GM21619 (cell line): ENCODE measurements around the gene LIN7C.

Source experiments
- ATAC-seq: cut with Tn5 transposase; IDR thresholded peaks from one replicate; pipeline ENCODE4 v1.9.1; 2021; ENCODE audit not compliant: unreplicated experiment

LIN7C gene

DNA sequence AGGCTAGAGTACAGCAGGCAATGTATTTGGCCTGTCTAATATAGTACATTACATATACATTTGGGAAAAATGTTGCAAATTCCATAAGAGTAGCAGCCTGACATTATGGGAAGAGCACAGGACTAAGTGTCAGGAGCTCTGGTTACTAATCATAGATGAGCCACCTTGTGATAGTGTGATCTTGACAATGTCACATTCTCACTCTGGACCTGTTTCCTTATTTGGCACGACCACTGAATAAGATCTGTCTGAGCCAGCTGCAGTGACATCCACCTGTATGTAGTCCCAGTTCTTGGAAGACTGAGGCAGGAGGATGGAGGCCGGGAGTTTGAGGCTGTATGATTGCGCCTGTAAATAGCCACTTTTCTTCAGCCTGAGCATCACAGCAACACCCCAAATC, 5.7 kb upstream of the LIN7C start:
- ATAC-seq: no peak

- no peak for ATAC-seq
Measured at GRCh38 chr11:27509908-27510307, 3.3 kb upstream of the LIN7C start.

DNA sequence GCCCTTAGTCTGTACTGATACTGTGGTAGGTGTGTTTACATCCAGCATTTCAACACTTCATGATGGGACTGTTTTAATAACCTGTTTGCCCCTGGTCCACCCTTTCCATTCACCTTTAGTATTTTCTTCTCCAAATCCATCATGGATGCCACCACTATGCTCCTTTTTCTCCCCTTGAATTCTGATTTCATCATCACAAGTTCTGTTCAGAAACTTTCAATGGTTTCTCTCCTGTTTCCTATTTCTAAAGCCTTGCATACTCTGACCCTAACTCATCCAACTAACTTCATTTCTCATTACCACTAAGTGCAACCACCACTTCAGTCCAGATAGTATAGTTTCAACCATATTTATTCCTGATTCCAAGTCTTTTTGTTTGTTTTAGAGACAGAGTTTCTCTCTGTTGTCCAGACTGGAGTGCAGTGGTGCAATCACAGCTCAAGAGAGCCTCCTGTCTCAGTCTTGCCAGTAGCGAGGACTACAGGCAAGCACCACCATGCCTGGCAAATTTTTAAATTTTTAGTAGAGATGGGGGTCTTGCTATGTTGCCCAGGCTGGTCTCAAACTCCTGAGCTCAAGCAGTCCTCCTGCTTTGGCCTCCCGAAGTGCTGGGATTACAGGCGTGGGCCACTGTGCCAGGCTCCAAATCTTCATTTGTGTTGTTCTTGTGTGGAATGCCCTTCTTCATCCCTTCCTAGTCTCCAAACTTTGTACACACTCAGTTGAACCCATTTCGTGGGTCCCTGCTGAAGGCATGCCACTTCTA, 1.2 kb upstream of the LIN7C start:
- no peak for ATAC-seq

DNA sequence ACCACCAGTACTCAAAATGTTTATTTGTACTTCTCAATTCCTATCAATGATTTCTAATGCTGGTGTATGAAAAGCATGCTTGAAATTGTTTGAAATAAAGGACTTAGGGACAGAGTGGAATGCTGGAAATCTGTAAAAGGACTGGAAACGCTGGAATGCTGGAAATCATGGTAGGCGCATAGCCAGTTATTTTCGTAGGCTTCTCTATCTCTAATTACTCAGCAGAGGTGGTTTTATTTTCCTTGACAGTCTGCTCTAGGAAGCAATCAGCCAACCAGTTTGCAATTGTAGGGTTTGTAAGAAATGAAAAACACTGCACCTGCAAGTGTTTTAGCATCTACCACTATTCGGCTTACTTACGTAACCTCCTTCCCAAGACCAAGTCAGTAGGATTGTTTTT, 788 bp downstream of the LIN7C start:
- ATAC-seq: no peak

DNA sequence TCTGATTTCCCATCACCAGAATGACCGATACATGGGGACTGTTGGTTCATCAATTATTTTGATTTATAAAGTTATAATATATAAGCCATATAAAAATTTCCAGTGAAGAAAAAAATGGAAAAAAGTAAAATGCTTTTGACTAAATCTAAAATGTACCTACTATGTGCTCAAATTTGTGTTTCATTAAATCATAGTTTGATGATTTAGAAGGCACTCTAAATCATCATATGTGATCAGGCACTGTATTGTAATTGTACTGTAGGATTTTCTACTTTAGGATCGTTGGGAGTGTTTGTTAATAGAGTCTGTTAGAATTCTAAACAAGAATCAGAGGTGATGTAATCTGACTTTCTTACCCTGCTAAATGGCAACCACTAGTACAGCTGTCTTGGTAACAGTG, 2.4 kb downstream of the LIN7C start:
- no peak for ATAC-seq

- no peak for ATAC-seq
Measured at GRCh38 chr11:27501100-27501499, 5.5 kb downstream of the LIN7C start.

- no peak for ATAC-seq
Measured at GRCh38 chr11:27497911-27498310, 8.7 kb downstream of the LIN7C start.

GRCh38 chr11:27497284-27497866, 9.2 kb downstream of the LIN7C start:
- peak; percentile 62 for ATAC-seq

- ATAC-seq: no peak
Measured at GRCh38 chr11:27496461-27496860, 10.1 kb downstream of the LIN7C start.

- no peak for ATAC-seq
Measured at GRCh38 chr11:27495710-27496300, 10.8 kb downstream of the LIN7C start.

DNA sequence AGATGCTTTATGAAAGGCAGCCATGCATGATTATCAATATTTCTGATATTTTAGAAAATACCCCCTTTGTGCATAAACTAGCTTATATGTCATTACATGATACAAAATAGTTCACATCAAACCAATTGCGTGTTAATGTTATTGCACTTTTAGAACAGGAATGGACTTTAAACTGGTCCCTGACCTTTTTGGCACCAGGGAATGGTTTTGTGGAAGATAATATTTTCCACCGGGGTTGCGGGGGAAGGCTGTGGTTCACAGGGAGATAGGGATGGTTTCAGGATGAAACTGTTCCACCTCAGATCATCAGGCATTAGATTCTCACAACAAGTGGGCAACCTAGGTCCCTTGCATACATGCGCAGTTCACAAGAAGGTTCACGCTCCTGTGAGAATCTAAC, 17.5 kb downstream of the LIN7C start:
- ATAC-seq: no peak

GRCh38 chr11:27487706-27488105, 18.9 kb downstream of the LIN7C start:
- ATAC-seq: no peak

DNA sequence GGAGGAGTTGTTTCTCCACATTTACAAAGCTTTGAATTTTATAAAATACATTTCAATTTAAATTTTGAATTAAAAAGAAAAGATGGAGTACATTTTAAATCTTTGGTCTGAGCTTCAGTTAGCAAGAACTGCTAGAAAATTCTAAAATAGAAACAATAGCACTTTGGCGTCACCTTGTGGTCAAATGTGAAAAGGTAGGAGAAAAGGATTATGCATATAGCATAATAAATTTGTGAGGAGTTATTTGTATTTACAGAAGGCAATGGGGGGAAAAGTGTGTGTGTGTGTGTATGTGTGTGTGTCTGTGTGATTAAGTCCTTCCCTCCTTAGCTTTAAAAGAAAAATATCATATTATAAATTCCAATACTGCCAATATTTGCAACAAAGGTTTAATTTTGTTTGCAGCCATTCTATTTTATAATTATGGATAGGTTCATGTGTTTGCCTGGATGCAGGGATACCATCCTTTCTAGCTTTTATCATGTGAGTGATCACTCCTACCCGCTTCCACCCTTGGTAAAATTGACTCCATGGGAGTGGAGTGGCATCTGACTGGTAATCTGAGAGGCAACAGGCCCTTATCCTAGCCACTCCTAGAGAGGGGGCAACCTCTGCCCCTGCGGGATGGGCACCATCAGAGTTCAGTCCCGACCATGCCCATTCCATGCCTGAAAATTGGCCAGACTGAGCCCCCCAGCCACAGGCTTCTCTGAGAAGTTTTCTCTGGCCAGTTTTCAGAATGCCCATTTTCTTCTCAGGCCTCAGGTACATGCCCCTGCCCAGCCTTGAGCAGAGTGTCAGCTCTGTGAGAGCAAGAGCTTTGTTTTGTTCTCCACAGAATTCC, 20.4 kb downstream of the LIN7C start:
- ATAC-seq: peak; percentile 68

DNA sequence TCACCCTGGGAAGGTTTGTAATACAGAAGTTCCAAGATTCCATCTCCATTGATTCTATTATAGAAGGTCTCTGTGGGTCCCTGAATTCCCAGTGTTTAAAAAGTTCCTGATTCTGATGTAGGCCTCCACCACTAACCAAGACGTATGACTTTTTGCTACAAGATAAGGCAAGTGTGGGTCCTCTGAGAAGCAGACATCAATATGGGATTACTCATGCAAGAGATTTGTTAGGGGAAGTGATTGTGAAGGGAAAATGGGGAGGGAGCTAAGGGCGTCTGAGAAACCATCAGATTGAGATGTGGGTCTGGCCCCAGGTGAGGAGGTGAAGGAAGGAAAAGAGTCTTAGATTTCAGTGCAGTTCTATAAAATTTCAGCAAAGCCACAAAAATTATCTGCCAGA, 23.8 kb downstream of the LIN7C start:
- ATAC-seq: no peak

GRCh38 chr11:27481992-27482391, 24.6 kb downstream of the LIN7C start:
- no peak for ATAC-seq

- ATAC-seq: no peak
Measured at GRCh38 chr11:27477831-27478230, 28.7 kb downstream of the LIN7C start.

DNA sequence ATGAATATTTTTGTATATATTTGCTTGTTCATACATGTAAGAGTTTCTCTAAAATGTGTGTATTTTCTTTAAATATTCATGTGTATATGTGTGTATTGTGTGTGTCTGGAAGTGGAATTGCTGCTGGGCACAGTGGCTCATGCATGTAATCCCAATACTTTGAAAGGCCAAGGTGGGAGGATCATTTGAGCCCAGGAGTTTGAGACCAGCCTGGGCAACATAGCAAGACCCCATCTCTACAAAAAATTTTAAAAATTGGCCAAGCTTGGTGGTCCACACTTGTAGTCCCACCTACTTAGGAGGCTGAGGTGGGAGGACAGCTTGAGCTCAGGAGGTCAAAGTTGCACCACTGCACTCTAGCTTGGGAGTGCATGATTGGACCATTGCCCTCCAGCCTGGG, 29.3 kb downstream of the LIN7C start:
- ATAC-seq: no peak

- no peak for ATAC-seq
Measured at GRCh38 chr11:27475622-27476021, 30.9 kb downstream of the LIN7C start.

- no peak for ATAC-seq
Measured at GRCh38 chr11:27473017-27473406, 33.6 kb downstream of the LIN7C start.

DNA sequence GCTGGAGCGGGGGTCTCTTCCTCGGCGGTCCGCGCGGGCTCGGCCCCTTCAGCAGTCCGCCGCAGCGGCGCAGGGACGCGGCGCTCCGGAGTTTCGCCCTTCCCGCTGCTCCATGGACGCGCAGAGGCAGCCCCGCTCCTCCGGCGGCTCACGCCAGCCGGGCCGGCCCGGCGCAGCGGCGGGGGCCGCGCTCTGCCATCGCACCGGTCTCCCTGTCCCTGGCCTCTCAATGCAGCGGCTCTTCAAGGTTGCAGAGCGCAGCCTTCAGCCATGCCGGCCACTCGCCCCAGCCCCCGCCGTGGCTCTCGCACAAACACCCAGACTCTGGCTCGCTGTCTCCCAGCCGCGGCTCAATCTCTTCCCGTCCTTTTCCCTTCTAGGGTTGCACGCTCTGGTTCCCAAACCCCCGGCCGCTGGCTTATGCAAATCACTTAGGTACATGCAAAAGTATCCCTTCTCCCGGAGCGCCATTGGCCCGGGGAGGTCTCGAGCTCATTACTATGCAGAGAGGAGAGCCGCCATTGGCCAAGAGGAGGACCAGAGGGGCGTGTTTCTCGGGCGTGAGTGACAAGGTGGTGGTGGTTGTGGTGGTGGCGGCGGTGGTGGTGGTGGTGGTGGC, 34.1 kb downstream of the LIN7C start, which contains the start of gene LGR4:
LGR4 (minus strand) TSS at position 393 of the 619 bp plus-strand sequence. CDS start 488 bp downstream, outside the sequence.
- peak; percentile 80 for ATAC-seq
